Measurements from ENCODE around the gene NRROS.
A peak's percentile ranks its signal among the peaks of the same experiment; 100 is the strongest.

NRROS gene

DNA sequence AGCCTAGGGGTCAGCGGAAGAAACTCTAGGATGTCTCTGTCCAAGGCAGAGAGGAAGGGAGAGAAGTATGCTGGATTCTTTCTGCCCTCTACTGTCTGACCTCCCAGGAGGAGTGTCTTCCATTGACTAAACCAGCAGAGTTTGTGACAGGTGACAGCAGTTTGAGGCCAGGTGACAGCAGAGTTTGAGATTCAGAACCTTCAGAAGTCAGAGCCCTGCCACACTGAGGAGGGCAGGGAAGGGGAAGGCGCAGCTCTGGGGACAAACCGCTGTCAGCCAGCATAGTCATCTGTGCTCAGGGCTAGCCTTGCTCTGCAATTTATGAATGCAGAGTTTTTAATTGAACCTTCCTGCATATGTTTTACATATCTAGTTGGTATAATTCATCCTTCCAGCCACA, 12.3 kb downstream of the NRROS start:
- no peak for DNase-seq

DNA sequence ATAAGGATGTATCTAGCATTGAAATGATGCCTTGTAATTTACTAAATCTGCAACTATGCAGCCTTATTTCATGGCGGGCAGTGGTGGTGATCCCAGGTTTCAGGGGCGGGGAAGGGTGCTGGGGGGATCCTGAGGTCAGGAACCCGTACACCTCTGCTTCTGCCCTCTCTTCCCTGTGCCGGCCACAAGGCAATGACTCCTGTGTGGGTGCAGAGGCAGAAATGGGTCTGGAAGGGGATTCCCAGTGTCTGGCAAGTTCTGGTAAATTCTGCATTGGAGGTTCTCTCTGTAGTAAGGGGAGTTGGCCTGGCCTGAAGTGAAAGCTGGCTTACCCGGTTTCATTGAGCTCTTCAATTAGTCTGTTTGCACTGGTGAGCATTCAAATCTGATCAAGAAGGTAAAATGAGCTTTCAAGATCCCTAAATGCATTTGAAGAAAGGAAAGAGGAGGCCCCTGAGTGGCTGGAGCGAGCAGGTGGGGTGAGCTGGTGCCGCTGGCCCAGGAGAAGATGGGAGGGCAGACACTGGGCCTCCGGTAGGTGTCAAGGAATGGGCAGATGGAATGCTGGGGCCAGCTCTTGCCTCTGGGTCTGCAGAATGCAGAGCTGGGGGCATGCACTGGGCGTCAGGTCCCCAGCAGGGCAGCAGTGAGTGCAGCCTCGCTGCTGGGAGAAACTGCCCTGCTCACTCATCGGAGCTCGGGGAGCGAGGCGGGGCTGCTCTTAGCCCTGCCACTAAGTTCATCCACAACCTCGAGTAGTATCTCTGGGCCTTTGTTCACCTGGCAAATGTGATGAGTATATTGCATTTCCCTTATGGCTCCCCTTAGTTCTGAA, 13.7 kb downstream of the NRROS start:
- DNase-seq = no peak

DNA sequence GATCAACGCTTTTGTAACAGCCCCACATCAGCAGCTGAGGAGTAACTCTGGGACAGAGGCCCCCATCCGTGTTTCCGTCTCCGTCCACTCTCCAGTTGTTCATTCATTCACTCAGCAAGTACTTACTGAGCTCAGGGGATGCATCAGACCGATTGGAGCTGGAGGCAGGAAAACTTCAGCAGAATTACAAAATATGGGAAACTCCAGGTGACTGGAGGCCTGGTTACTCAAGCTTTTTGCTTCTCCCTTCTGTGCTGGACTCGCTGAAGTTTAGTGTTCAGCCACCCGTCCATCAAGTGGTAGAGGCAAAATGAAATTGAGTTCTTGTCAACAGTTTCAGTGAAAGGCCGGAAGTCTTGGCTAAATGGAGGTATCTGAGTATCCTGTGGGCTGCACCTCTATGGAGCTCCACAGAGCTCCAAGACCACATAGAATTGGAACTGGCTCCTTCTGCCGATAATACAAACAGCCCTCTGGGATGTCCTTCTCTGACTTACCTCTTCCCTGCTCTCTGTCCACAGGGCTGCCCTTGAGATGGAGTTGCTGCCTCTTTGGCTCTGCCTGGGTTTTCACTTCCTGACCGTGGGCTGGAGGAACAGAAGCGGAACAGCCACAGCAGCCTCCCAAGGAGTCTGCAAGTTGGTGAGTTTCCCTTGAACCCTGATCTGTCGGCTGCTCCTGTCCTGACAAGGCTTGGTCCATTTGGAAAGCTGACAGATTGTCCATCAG, 14.7 kb downstream of the NRROS start:
- DNase-seq = no peak

DNA sequence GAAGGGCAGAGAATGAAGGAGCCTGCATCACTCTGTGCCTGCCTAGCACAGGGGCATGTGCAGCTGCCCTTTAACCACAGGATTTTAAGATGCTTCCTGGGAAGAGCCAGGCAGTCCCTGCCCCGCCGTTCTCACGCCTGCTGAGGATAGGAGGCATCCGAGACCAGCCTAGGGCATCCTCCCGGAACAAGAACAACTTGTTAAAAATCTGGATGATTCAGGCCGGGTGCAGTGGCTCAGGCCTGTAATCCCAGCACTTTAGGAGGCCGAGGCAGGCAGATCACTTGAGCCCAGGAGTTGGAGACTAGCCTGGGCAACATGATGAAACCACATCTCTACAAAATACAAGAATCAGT, 15.2 kb downstream of the NRROS start:
- DNase-seq = no peak

DNA sequence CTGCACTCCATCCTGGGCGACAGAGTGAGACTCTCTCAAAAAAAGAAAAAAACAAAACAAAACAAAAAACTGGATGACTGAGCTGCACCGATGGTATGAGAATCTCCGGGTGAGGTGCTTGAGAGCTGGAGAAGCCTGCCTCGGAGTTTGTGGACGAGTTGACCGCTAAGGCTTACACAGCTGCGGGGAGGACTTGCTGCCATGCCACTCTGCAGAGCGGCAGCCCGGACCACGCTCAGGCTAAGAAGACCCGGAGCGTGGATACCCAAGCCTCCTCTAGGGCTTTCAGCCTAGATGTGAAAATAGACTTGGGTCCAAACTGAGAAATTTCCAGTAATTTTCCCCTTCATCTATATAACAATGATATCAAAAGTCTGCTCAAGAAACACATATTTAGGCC, 16.0 kb downstream of the NRROS start:
- DNase-seq = no peak

DNA sequence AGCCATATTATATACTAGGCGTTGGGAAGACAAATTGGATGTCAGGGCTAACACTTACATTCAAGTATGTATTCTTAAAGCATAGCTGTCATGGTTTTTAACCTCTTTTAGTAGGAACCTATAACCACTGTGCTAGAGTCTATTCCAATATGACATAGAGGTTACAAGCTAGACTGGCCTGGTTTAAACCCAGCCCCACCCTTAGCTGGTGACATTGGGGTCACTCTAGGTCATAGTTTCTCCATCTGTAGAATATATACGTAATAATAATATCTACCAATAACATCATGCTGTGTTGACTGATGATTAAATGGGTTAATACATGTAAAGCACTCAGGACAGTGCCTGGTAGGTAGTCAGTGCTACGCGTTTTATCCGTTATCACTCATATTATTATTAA, 16.7 kb downstream of the NRROS start:
- DNase-seq = no peak

DNA sequence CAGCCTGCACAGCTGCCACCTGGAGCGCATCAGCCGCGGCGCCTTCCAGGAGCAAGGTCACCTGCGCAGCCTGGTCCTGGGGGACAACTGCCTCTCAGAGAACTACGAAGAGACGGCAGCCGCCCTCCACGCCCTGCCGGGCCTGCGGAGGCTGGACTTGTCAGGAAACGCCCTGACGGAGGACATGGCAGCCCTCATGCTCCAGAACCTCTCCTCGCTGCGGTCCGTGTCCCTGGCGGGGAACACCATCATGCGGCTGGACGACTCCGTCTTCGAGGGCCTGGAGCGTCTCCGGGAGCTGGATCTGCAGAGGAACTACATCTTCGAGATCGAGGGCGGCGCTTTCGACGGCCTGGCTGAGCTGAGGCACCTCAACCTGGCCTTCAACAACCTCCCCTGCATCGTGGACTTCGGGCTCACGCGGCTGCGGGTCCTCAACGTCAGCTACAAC, 20.4 kb downstream of the NRROS start:
- no peak for DNase-seq

DNA sequence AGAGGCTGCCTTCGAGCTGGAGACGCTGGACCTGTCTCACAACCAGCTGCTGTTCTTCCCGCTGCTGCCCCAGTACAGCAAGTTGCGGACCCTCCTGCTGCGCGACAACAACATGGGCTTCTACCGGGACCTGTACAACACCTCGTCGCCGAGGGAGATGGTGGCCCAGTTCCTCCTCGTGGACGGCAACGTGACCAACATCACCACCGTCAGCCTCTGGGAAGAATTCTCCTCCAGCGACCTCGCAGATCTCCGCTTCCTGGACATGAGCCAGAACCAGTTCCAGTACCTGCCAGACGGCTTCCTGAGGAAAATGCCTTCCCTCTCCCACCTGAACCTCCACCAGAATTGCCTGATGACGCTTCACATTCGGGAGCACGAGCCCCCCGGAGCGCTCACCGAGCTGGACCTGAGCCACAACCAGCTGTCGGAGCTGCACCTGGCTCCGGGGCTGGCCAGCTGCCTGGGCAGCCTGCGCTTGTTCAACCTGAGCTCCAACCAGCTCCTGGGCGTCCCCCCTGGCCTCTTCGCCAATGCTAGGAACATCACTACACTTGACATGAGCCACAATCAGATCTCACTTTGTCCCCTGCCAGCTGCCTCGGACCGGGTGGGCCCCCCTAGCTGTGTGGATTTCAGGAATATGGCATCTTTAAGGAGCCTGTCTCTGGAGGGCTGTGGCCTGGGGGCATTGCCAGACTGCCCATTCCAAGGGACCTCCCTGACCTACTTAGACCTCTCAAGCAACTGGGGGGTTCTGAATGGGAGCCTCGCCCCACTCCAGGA, 21.1 kb downstream of the NRROS start:
- DNase-seq = no peak

DNA sequence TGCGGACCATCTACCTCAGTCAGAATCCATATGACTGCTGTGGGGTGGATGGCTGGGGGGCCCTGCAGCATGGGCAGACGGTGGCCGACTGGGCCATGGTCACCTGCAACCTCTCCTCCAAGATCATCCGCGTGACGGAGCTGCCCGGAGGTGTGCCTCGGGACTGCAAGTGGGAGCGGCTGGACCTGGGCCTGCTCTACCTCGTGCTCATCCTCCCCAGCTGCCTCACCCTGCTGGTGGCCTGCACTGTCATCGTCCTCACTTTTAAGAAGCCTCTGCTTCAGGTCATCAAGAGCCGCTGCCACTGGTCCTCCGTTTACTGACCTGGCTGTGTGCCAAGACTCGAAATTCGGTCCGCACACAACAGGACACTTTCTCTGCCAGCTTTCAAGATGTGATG, 21.9 kb downstream of the NRROS start:
- DNase-seq = no peak

DNA sequence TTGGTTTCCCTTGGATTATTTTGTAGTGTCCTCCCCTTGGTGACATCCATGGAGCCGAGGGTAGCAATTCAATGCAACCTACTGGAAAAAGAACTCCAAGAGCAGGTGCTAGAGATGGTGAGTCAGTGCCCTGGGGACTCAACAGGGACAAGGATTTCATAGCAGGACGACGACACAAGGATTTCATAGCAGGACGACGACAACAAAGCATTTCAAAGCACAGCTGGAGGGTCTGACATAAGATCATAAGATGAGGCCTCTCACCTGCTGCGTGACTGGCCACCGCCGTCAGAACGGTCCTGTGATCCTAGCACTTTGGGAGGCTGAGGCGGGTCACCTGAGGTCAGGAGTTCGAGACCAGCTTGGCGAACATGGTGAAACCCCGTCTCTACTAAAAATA, 22.5 kb downstream of the NRROS start:
- no peak for DNase-seq

DNA sequence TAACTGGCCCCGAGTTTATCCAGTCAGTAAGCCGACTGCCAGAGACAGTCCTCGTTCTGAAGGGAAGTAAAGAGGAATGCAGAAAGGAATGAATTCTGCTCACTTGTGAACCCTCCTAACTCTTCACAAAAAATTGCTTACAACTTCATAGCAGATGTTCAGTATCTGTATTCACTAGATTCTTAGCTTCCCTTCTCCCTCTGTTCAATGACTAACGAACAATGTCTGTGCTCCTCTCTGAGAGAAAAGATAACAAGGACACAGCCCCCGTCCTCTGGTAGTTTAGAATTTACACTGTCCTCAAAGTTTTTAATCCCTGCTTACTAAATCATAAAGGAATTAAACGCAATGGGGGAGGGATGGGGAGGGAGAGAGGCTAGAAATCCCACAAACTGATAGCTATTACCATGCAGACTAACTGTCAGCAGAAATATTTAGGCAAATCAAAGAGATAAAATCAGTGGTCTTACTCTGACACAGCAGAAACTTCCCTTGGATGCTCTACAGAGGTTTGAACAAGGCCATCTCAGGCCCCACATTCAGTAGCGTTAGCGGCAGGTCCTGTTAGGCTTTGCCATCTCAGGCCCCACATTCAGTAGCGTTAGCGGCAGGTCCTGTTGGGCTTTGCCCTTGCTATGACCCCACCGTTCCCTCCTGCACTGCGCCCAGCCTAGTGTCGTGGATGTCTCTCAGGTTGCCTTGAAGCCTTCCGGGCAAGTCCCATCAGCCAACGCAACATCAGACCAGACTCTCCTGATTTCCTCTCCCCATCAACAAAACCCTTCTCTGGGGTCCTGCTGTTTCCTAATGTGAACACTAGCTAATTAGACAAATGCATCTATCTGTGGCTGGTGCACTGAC, 23.4 kb downstream of the NRROS start:
- no peak for DNase-seq

DNA sequence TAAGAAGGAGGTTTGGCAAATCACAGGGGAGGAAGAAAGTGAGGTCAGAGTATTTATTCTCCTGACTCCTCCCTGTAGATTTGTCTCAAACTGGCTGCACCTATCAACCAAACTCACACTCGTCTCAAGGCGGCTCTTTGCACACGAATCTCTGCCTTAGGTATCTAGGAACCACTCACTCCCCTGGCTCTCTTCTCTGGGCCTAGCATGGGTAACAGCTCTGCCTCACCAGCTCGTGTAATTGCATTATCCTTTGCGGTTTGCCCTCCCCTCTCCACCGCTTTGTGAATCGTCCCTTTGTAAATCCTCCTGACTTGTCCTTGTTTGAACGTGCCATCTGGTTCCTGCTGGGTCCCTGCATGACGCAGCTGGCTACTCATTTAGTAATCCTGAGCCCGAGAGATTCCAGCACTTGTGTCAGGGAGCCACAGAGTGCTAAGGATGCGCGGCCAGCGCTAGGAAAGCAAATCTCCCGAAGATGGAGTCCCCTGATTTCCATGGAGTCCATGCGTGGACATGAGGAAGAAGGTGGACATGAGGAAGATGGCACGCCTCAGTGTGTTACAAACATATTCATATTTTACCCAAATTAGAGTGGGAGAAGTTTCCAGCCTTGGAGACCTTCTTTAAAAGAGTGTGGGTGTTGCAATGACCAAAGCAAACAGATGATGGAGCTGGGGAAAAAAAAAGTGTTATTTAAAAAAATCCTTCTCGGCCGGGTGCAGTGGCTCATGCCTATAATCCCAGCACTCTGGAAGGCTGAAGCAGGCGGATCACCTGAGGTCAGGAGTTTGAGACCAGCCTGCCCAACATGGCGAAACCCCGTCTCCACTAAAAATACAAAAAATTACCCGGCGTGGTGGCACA, 26.7 kb downstream of the NRROS start:
- DNase-seq = no peak

DNA sequence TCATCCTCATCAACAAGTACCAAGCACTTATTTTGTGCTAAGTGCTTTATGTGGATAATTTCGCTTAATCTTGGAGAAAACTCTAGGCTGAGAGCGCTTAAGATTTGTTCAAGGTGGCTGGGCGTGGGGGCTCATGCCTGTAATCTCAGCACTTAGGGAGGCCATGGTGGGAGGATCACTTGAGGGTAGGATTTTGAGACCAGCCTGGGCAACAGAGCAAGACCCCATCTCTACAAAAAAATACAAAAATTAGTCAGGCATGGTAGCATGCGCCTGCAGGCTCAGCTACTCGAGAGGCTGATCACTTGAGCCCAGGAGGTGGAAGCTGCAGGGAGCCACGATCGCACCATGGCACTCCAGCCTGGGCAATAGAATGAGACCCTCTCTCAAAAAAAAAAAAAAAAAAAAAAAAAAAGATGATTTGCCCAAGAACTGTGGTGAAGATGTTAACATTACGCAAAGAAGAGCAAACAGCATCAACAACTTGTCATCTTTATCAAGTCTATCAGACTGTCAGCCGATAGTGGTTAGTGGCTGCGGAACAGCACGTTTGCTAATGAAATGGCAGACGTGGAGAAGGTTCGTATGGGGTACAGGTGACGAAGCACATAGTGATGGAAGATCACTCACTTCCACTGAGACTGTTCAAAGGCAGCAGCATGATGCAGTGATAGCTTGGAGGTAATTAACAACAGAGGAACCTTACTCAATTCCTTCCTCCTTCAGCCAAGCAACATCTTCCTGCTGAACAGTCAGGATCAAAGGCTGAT, 27.7 kb downstream of the NRROS start:
- DNase-seq = no peak

DNA sequence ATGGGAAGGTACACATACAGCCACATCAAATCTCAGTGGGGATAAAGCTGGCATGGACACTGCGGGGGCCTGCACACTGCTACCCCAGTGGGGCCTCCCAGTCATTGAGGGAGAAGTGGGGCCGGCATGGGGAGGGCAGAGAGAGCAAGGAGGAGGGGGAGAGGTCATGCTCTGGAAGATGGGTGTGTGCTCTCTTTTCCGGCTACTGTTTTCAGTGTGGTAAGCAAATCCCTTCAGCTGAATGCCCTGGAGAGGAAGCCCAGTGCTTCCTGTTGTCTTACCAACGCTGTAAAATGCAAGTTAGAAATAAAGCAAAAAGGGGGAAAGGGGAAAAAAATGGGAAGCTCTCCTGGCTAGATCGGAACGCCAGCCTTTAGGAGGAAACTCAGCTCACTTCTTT, 30.8 kb downstream of the NRROS start:
- DNase-seq = no peak

DNA sequence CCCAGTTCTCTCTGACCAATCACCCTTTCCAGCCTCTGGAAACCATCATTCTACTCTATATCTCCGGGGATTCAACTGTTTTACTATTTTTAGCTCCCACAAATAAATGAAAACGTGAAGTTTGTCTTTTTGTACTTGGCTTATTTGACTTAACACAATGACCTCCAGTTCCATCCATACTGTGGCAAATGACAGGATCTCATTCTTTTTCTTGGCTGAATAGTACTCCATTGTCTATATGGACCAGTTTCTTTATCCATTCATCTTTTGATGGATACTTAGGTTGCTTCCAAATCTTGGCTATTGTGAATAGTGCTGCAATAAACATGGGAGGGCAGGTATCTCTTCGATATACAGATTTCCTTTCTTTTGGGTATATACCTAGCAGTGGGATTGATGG, 34.1 kb downstream of the NRROS start:
- no peak for DNase-seq

DNA sequence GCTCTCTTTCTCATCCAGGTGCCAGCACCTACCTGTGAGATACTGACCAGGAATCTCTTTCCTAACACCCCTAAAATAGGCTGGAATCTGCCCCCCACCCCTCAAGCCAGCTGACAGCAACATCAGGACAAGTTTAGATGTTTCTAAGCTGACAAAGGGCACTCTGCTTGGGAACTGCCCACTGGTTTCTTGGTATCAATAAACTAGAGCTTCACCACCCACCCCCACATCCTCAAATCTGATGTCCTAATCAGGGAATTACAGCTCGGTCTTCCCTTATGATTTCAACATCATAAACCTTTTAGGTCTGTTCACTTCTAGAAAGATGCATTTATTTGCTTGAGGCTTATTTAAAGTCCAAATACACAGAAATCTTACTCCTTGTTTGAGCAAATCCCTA, 37.9 kb downstream of the NRROS start:
- DNase-seq = no peak

DNA sequence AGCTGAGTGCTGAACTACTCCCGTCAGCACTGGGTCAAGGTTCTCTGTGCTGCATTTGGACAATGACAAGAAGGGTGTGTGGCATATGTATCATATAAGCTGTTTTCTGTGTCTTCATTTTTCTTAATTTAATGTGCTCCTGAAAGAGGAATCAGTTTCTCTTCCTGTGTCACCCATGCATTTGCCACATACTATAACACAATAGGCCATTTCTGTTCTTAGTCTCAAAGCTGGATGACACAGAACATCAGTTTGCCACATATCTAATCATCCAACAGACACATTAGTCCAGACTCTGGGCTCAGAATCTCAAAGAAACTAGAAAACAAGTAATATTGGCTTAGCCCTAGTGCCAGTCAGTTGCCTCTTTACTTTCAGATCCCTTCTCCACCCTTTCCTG, 38.4 kb downstream of the NRROS start:
- no peak for DNase-seq

DNA sequence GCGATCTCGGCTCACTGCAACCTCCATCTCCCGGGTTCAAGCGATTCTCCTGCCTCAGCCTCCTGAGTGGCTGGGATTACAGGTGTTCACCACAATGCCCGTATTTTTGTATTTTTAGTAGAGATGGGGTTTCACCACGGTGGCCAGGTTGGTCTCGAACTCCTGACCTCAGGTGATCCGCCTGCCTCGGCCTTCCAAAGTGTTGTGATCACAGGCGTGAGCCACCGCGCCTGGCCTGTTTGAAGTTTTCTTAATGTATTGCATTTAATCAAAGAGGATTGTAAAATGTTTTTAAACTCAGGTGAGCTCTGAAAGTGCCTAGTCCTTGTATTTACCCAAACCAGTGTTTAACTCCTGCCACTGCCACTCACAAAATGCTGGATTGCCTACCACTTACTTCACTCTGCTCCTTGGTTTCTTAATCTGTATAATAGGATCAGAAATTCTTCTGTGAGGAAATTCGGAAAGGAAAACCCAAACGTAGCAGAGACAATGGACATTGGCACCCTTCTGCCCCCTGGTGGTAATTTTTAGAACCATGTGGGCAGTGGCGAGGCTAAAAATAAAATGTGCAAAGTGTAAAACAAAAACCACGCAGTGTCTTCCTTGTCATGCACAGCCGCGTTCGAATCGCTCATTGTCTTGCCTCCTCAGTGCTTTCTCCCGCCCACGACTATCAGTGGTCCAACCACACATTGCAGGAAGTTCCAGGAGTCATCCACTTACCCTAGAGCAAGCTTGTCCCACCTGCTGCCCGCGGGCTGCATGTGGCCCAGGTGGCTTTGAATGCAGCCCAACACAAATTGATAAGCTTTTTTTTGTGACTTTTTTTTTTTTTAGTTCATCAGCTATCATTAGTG, 45.3 kb downstream of the NRROS start:
- peak; percentile 75 for DNase-seq

DNA sequence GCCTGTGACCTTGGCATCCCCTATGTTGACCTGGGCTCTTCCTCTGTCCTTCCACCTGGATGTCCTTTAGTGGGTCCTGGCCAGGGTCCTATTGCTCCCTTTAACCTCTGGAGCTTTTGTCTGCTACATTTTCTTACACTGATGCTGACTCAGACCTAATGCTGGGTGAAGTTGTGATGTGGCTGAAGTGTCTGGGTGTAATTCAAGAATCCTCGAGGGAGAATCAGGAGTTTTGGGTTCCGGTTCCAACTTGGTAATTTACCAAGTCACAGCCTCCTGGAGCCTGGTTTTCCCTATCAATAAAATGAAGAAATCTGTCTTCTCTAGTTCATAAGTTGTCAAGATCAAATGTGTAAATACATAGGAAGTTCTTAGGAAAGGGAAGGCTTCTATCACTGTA, 46.9 kb downstream of the NRROS start:
- DNase-seq = no peak

DNA sequence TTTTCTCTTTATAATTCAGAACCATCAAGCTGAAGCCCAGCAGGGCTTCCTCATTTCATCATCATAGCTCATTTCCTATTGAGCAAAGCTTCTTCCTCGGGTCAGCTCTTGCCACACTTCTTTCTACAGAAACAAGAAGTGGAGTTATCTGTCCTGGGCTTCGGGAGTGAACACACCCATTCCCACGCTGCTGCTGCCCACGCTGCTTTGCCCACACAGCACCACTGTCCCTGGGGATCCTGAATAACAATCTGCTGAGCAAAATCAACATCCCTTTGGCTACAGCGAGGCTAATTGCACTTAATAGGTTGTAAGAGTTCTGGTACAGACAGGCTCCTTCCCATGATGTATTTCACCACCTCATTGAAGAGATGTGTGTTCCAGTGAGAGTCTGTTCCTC, 48.9 kb downstream of the NRROS start:
- no peak for DNase-seq

Data from activated CD4-positive, alpha-beta T cell treated with anti-CD3 and anti-CD28 coated beads for 48 hours (primary cell).